Right lobe of liver (tissue), 6 donors: Measurements from ENCODE around the gene AK2. TPM values are rescaled to one million over a fixed set of nuclear protein-coding genes. Genes with fewer than 3 reads are reported as not detected.

Experiments
- ATAC-seq, 4 donors: fragments of 200-7000 bp; cut with Tn5 transposase; one replicate each; pipeline ENCODE4 v1.9.1; 2020; ENCODE audit warnings: mild to moderate bottlenecking in 4 of 4, moderate library complexity in 4 of 4
- DNase-seq, 3 donors: peaks; one replicate each; pipeline ENCODE4 v3.0.0-alpha.2; 2020
- H3K27ac ChIP-seq, 3 donors: fragments of 200-600 bp; one replicate each; pipeline ENCODE4 v1.8.0; 2022
- H3K27me3 ChIP-seq, 2 donors: fragments of 200-600 bp; one replicate each; pipeline ENCODE4 v1.8.0; 2022
- H3K36me3 ChIP-seq, 4 donors: fragments of 200-600 bp; sonication (generic) in 1 of 4; one replicate each; pipeline versions ENCODE4 v1.5.1 to v1.8.0; 2017 to 2022; ENCODE audit warnings: control low read depth in 1 of 4
- H3K4me1 ChIP-seq, 4 donors: fragments of 200-600 bp; sonication (generic) in 1 of 4; one replicate each; pipeline versions ENCODE4 v1.5.1 to v1.8.0; 2017 to 2022; ENCODE audit warnings: control low read depth in 1 of 4
- H3K4me3 ChIP-seq, 3 donors: fragments of 200-600 bp; one replicate each; pipeline ENCODE4 v1.8.0; 2022
- H3K9me3 ChIP-seq, 4 donors: fragments of 200-600 bp; sonication (generic) in 1 of 4; one replicate each; pipeline versions ENCODE4 v1.5.1 to v1.8.0; 2017 to 2022; ENCODE audit warnings: control low read depth in 1 of 4
- CTCF ChIP-seq, 4 donors: fragments of 200-600 bp in 3 of 4; fragments of 450-650 bp in 1 of 4; IDR thresholded peaks; one replicate each; pipeline versions ENCODE4 v1.5.1 to v1.8.0; 2016 to 2022; ENCODE audit warnings: antibody characterized with exemption in 4 of 4, mild to moderate bottlenecking in 2 of 4
- POLR2A ChIP-seq: fragments of 450-650 bp; IDR thresholded peaks from one replicate; pipeline ENCODE4 v1.6.1; 2017; ENCODE audit warnings: antibody characterized with exemption, mild to moderate bottlenecking
- WGBS: methylation state at CpG from one replicate; pipeline ENCODE4 v1.1.6; 2018; ENCODE audit warnings: low coverage, low lambda C conversion rate; ENCODE audit not compliant: insufficient coverage; ENCODE audit errors: missing lambda C conversion rate; 5-methylcytosine and 5-hydroxymethylcytosine counted together
- intact Hi-C, 2 donors: fragments of 100-400 bp; cut with DNase I; formaldehyde crosslinking; loops; one replicate each; pipeline versions ENCODE4 v1.11.2 to v1.14.1; 2022
- total RNA-seq, 6 experiments: library from RNA; depleted of rRNA in 2 of 6; stranded (reverse); fragments of >200 nt in 2 of 6; fragmentation: NEBNext Ultra II Directional in 3 of 6; extraction: Animal tissue kit (Norgen Biotek cat#: 25700) in 3 of 6; gene quantifications; one replicate each; pipeline versions ENCODE4 v1.1.0 to v1.2.4, GENCODE V29; 2016 to 2023
- donor health status: DM: no; HTN: yes; CAD: no.
- donor health status: DM: no; HTN: no; CAD: no.
- donor health status: DM: no; HTN: no; CAD: no.
- donor health status: DM: no; HTN: yes; CAD: no.
- donor health status: DM: no; HTN: yes; CAD: no.

AK2 gene
- total RNA-seq, 6 experiments from 2014 or later = 119 to 301 (median 130) TPM

GRCh38 chr1:33007190-33008050 is 29.3 kb downstream of the AK2 start:
- no peaks in the 10 kb centered on the region for H3K9me3 ChIP-seq
- TF ChIP-seq CTCF (IDR thresholded peaks at IDR 0.05) (peak in 2 of 4 donors; percentile 19 to 33), POLR2A (no peak)
- intact Hi-C loops = no loop called here
- DNase-seq (no peak), ATAC-seq (peak in 2 of 4 donors; percentile 6 to 23)
- peaks cover 0 to 13% (median 5%) of the 10 kb centered on the region in 4 donors for H3K36me3 ChIP-seq
- peaks cover 0 to 54% (median 36%) of the 10 kb centered on the region in 4 donors for H3K4me1 ChIP-seq
- 72% methylated on average over 6 of the region's 6 CpGs for WGBS
- H3K4me3 ChIP-seq = no peak overlapping the region
- no peaks in the 10 kb centered on the region for H3K27me3 ChIP-seq
- H3K27ac ChIP-seq = no peak overlapping the region

GRCh38 chr1:33005838-33006421 is 30.8 kb downstream of the AK2 start:
- Histone ChIP-seq H3K27ac (peak overlapping the region in 1 of 3 donors; percentile 40), H3K27me3 (no peaks in the 10 kb centered on the region), H3K4me1 (peaks cover 0 to 51% (median 25%) of the 10 kb centered on the region in 4 donors), H3K36me3 (peaks cover 0 to 10% (median 4%) of the 10 kb centered on the region in 4 donors), H3K9me3 (no peaks in the 10 kb centered on the region), H3K4me3 (no peak overlapping the region)
- WGBS = 45% methylated on average over 7 of the region's 9 CpGs
- ATAC-seq (peak; percentile 6 to 56 (median 13)), DNase-seq (no peak)
- intact Hi-C loops = no loop called here
- no peak for TF ChIP-seq CTCF (IDR thresholded peaks at IDR 0.05)

- intact Hi-C loops = no loop called here
- H3K27ac ChIP-seq = peak overlapping the region in 1 of 3 donors; percentile 40
- DNase-seq = no peak
- no peak for ATAC-seq
- no peaks in the 10 kb centered on the region for H3K27me3 ChIP-seq
- H3K4me3 ChIP-seq = no peak overlapping the region
- TF ChIP-seq POLR2A (no peak), CTCF (IDR thresholded peaks at IDR 0.05) (no peak)
- H3K9me3 ChIP-seq = no peaks in the 10 kb centered on the region
- H3K36me3 ChIP-seq = peaks cover 0 to 10% (median 4%) of the 10 kb centered on the region in 4 donors
- H3K4me1 ChIP-seq = peaks cover 0 to 54% (median 22%) of the 10 kb centered on the region in 4 donors
- WGBS = 79% methylated on average over 2 of the region's 2 CpGs
Observed at GRCh38 chr1:33005117-33005837, 31.4 kb downstream of the AK2 start.

- ATAC-seq (no peak), DNase-seq (no peak)
- H3K4me1 ChIP-seq = peaks cover 0 to 55% (median 20%) of the 10 kb centered on the region in 4 donors
- H3K27ac ChIP-seq = no peak overlapping the region
- intact Hi-C loops = no loop called here
- H3K9me3 ChIP-seq = no peaks in the 10 kb centered on the region
- no peaks in the 10 kb centered on the region for H3K27me3 ChIP-seq
- no peak for TF ChIP-seq POLR2A
- TF ChIP-seq CTCF (IDR thresholded peaks at IDR 0.05) = no peak
- 83% methylated on average over 2 of the region's 2 CpGs for WGBS
- peaks cover 0 to 10% (median 4%) of the 10 kb centered on the region in 4 donors for H3K36me3 ChIP-seq
- H3K4me3 ChIP-seq = no peak overlapping the region
Observed at GRCh38 chr1:33004613-33005012, 32.1 kb downstream of the AK2 start.
